Adrenal gland (tissue), 5 donors: ENCODE data around the gene NINL.

Source experiments
- POLR2A ChIP-seq, 2 donors: fragments of 450-650 bp; IDR thresholded peaks; one replicate each; pipeline ENCODE4 v1.6.1; 2017; ENCODE audit warnings: antibody characterized with exemption in 2 of 2, mild to moderate bottlenecking in 2 of 2, moderate library complexity in 1 of 2
- TF ChIP-seq, protein P1 (sequence below), 6 experiments: fragments of 450-650 bp in 4 of 6; fragments of 200-600 bp in 2 of 6; sonication (generic) in 1 of 6; IDR thresholded peaks; 1 replicate in 5 of 6; 2 replicates in 1 of 6; pipeline versions ENCODE4 v1.5.1 to v1.8.0; 2016 to 2021; ENCODE audit warnings: antibody characterized with exemption in 6 of 6, mild to moderate bottlenecking in 2 of 6, moderate library complexity in 1 of 6
- donor health status: DM: no; HTN: no; CAD: no.

DNA sequence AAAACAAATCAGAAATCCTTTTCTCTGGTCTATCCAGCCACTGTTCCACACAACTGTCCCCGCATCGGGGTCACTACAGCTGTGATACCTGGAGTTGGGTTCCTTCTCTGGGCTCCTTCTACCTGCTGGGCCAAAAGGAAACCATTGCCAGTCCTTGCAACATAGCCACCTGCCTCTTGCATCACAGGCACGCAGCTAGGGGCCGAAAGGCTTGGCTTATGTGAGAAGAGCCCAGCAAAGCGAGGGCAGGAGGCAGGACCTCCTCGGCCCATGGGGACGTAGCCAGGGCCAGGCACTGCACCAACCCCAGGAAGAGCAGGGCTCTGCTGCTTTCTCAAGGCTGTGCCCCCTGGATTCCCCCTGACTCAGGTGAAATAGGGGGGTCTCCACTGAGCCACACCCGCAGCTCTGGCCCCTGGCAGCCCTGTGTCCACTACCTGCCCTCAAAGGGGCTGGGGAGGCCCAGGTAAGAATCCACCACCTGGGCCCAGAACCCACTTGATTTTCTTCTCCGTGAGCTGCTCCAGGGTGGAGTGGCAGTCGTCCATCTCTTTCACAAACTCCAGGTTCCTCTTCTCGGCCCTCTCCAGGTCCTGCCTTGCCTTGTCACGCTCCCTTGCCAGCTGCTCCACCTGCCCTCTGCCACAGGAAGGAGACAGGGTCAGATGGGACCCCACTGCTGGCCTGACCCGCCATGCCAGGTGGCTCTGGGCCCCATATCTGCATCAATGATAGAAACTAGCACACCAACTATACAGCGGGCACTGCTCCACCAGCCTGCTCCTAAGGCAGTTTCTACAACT, 89.0 kb downstream of the NINL start:
- TF ChIP-seq, protein P1, sequence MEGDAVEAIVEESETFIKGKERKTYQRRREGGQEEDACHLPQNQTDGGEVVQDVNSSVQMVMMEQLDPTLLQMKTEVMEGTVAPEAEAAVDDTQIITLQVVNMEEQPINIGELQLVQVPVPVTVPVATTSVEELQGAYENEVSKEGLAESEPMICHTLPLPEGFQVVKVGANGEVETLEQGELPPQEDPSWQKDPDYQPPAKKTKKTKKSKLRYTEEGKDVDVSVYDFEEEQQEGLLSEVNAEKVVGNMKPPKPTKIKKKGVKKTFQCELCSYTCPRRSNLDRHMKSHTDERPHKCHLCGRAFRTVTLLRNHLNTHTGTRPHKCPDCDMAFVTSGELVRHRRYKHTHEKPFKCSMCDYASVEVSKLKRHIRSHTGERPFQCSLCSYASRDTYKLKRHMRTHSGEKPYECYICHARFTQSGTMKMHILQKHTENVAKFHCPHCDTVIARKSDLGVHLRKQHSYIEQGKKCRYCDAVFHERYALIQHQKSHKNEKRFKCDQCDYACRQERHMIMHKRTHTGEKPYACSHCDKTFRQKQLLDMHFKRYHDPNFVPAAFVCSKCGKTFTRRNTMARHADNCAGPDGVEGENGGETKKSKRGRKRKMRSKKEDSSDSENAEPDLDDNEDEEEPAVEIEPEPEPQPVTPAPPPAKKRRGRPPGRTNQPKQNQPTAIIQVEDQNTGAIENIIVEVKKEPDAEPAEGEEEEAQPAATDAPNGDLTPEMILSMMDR (IDR thresholded peaks at IDR 0.05): no peak
- TF ChIP-seq POLR2A (IDR thresholded peaks at IDR 0.05): no peak
